ENCODE measurements around the gene SLC7A7.

DNA sequence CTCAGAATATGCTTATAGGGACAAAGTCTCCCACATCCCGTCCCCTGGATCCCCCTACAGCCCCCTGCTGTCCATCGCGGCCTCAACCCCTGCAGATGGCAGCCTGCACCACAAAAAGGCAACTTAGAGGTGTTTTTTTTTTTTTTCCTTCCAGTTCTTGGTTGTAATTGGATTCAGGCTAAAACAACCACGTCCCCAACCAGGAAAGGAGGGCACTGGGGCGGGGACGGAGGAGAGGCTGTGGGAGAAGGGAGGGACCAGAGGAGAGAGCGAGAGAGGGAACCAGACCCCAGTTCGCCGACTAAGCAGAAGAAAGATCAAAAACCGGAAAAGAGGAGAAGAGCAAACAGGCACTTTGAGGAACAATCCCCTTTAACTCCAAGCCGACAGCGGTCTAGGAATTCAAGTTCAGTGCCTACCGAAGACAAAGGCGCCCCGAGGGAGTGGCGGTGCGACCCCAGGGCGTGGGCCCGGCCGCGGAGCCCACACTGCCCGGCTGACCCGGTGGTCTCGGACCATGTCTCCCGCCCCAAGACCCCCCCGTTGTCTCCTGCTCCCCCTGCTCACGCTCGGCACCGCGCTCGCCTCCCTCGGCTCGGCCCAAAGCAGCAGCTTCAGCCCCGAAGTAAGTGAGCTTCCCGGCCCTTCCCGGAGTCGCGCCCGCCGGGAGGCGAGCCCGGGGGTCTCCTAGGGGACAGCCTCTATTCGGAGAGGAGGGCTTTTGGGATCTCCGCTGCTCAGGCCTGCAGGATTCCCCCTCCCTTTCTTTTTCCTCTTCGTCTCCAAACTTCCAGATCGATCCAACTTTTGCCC, 21.3 kb upstream of the SLC7A7 start, which contains the start of gene MMP14:
- TF ChIP-seq EZH2 (IDR thresholded peaks at IDR 0.05; ENCODE audit: borderline replicate concordance, control insufficient read depth, low read depth, low read length) (no peak), RBBP5 (conservative IDR thresholded peaks at IDR 0.05) (no peak), BACH1 (IDR thresholded peaks at IDR 0.05; ENCODE audit: borderline replicate concordance) (no peak), CHD2 (IDR thresholded peaks at IDR 0.05; ENCODE audit: borderline replicate concordance, low read depth, low read length) (no peak), RFX5 (IDR thresholded peaks at IDR 0.05; ENCODE audit: low read depth, low read length) (no peak)
- TF ChIP-seq, protein P1, sequence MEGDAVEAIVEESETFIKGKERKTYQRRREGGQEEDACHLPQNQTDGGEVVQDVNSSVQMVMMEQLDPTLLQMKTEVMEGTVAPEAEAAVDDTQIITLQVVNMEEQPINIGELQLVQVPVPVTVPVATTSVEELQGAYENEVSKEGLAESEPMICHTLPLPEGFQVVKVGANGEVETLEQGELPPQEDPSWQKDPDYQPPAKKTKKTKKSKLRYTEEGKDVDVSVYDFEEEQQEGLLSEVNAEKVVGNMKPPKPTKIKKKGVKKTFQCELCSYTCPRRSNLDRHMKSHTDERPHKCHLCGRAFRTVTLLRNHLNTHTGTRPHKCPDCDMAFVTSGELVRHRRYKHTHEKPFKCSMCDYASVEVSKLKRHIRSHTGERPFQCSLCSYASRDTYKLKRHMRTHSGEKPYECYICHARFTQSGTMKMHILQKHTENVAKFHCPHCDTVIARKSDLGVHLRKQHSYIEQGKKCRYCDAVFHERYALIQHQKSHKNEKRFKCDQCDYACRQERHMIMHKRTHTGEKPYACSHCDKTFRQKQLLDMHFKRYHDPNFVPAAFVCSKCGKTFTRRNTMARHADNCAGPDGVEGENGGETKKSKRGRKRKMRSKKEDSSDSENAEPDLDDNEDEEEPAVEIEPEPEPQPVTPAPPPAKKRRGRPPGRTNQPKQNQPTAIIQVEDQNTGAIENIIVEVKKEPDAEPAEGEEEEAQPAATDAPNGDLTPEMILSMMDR (IDR thresholded peaks at IDR 0.05 in 2 of 3, conservative IDR thresholded peaks at IDR 0.05 in 1 of 3; ENCODE audit: control insufficient read depth in 2 of 3, extremely low read depth in 1 of 3, insufficient read depth in 1 of 3, low read depth in 3 of 3, low read length in 3 of 3) = no peak

Measured in GM12878 (cell line).